ENCODE data around the gene ABCA9.
A peak's percentile ranks its signal among the peaks of the same experiment; 100 is the strongest.

Gene ABCA9

GRCh38 chr17:69060822-69061221, at the start of gene ABCA9:
Gene ABCA9 (minus strand): TSS chr17:69060927. CDS start chr17:69051126, 9,801 bp downstream.
- peak within 1 kb of the TSS; percentile 46 for H3K4me3 ChIP-seq
- no peak for TF ChIP-seq FOXP2 (optimal IDR thresholded peaks at IDR 0.05; ENCODE audit: control extremely low read depth, extremely low read length, insufficient read depth)
- TF ChIP-seq EZH2 (IDR thresholded peaks at IDR 0.05), result no peak
- TF ChIP-seq POLR2AphosphoS5 (IDR thresholded peaks at IDR 0.05; ENCODE audit: borderline replicate concordance, low read depth, low read length), result no peak
- H3K27ac ChIP-seq, result peak within 1 kb of the TSS; percentile 47
- no peaks in the 10 kb centered on the region for H3K36me3 ChIP-seq (ENCODE audit: insufficient read depth, low read length)
- no peaks in the 10 kb centered on the region; the same call in 1 of the 2 replicates for H3K9me3 ChIP-seq (ENCODE audit: low read depth, low read length)
- H3K9ac ChIP-seq (ENCODE audit: insufficient read length), result no peak within 1 kb of the TSS
- no peak for DNase-seq (ENCODE audit: low read depth, low spot score)

GRCh38 chr17:69105907-69106730, 45.4 kb upstream of the ABCA9 start:
- no peak for DNase-seq (ENCODE audit: low read depth, low spot score)
- no peak overlapping the region for H3K27ac ChIP-seq
- no peaks in the 10 kb centered on the region for H3K9me3 ChIP-seq (ENCODE audit: low read depth, low read length)
- no peak overlapping the region for H3K9ac ChIP-seq (ENCODE audit: insufficient read length)
- H3K36me3 ChIP-seq (ENCODE audit: insufficient read depth, low read length), result no peaks in the 10 kb centered on the region
- TF ChIP-seq FOXP2 (optimal IDR thresholded peaks at IDR 0.05; ENCODE audit: control extremely low read depth, extremely low read length, insufficient read depth), result no peak
- no peak for TF ChIP-seq POLR2AphosphoS5 (IDR thresholded peaks at IDR 0.05; ENCODE audit: borderline replicate concordance, low read depth, low read length)
- no peak for TF ChIP-seq EZH2 (IDR thresholded peaks at IDR 0.05)
- no peak overlapping the region for H3K4me3 ChIP-seq

GRCh38 chr17:69103557-69104233, 43.0 kb upstream of the ABCA9 start:
- Histone ChIP-seq H3K36me3 (ENCODE audit: insufficient read depth, low read length) (no peaks in the 10 kb centered on the region), H3K4me3 (no peak overlapping the region), H3K9ac (ENCODE audit: insufficient read length) (no peak overlapping the region), H3K27ac (no peak overlapping the region), H3K9me3 (ENCODE audit: low read depth, low read length) (no peaks in the 10 kb centered on the region)
- TF ChIP-seq POLR2AphosphoS5 (IDR thresholded peaks at IDR 0.05; ENCODE audit: borderline replicate concordance, low read depth, low read length) (no peak), EZH2 (IDR thresholded peaks at IDR 0.05) (no peak), FOXP2 (optimal IDR thresholded peaks at IDR 0.05; ENCODE audit: control extremely low read depth, extremely low read length, insufficient read depth) (no peak)
- no peak for DNase-seq (ENCODE audit: low read depth, low spot score)

GRCh38 chr17:69098625-69099024, 37.9 kb upstream of the ABCA9 start:
- Histone ChIP-seq H3K4me3 (no peak overlapping the region), H3K9me3 (ENCODE audit: low read depth, low read length) (no peaks in the 10 kb centered on the region), H3K27ac (no peak overlapping the region), H3K36me3 (ENCODE audit: insufficient read depth, low read length) (no peaks in the 10 kb centered on the region), H3K9ac (ENCODE audit: insufficient read length) (no peak overlapping the region)
- no peak for DNase-seq (ENCODE audit: low read depth, low spot score)
- TF ChIP-seq FOXP2 (optimal IDR thresholded peaks at IDR 0.05; ENCODE audit: control extremely low read depth, extremely low read length, insufficient read depth), result no peak
- no peak for TF ChIP-seq POLR2AphosphoS5 (IDR thresholded peaks at IDR 0.05; ENCODE audit: borderline replicate concordance, low read depth, low read length)
- no peak for TF ChIP-seq EZH2 (IDR thresholded peaks at IDR 0.05)

- Histone ChIP-seq H3K36me3 (ENCODE audit: insufficient read depth, low read length) (no peaks in the 10 kb centered on the region), H3K4me3 (no peak overlapping the region), H3K9ac (ENCODE audit: insufficient read length) (no peak overlapping the region), H3K9me3 (ENCODE audit: low read depth, low read length) (no peaks in the 10 kb centered on the region), H3K27ac (no peak overlapping the region)
- DNase-seq (ENCODE audit: low read depth, low spot score), result no peak
- no peak for TF ChIP-seq FOXP2 (optimal IDR thresholded peaks at IDR 0.05; ENCODE audit: control extremely low read depth, extremely low read length, insufficient read depth)
- no peak for TF ChIP-seq POLR2AphosphoS5 (IDR thresholded peaks at IDR 0.05; ENCODE audit: borderline replicate concordance, low read depth, low read length)
- TF ChIP-seq EZH2 (IDR thresholded peaks at IDR 0.05), result no peak
Measured at GRCh38 chr17:69096541-69096940, 35.8 kb upstream of the ABCA9 start.

- no peak overlapping the region for H3K27ac ChIP-seq
- no peak overlapping the region for H3K9ac ChIP-seq (ENCODE audit: insufficient read length)
- no peaks in the 10 kb centered on the region for H3K9me3 ChIP-seq (ENCODE audit: low read depth, low read length)
- no peak overlapping the region for H3K4me3 ChIP-seq
- DNase-seq (ENCODE audit: low read depth, low spot score), result no peak
- no peaks in the 10 kb centered on the region for H3K36me3 ChIP-seq (ENCODE audit: insufficient read depth, low read length)
- TF ChIP-seq EZH2 (IDR thresholded peaks at IDR 0.05) (no peak), POLR2AphosphoS5 (IDR thresholded peaks at IDR 0.05; ENCODE audit: borderline replicate concordance, low read depth, low read length) (no peak), FOXP2 (optimal IDR thresholded peaks at IDR 0.05; ENCODE audit: control extremely low read depth, extremely low read length, insufficient read depth) (no peak)
Measured at GRCh38 chr17:69093995-69094394, 33.3 kb upstream of the ABCA9 start.

GRCh38 chr17:69093279-69093789, 32.6 kb upstream of the ABCA9 start:
- DNase-seq (ENCODE audit: low read depth, low spot score), result no peak
- no peak overlapping the region for H3K27ac ChIP-seq
- H3K4me3 ChIP-seq, result no peak overlapping the region
- no peak overlapping the region for H3K9ac ChIP-seq (ENCODE audit: insufficient read length)
- TF ChIP-seq POLR2AphosphoS5 (IDR thresholded peaks at IDR 0.05; ENCODE audit: borderline replicate concordance, low read depth, low read length) (no peak), FOXP2 (optimal IDR thresholded peaks at IDR 0.05; ENCODE audit: control extremely low read depth, extremely low read length, insufficient read depth) (no peak), EZH2 (IDR thresholded peaks at IDR 0.05) (no peak)
- H3K9me3 ChIP-seq (ENCODE audit: low read depth, low read length), result no peaks in the 10 kb centered on the region
- no peaks in the 10 kb centered on the region for H3K36me3 ChIP-seq (ENCODE audit: insufficient read depth, low read length)

GRCh38 chr17:69090365-69090764, 29.6 kb upstream of the ABCA9 start:
- H3K9ac ChIP-seq (ENCODE audit: insufficient read length), result no peak overlapping the region
- TF ChIP-seq FOXP2 (optimal IDR thresholded peaks at IDR 0.05; ENCODE audit: control extremely low read depth, extremely low read length, insufficient read depth) (no peak), EZH2 (IDR thresholded peaks at IDR 0.05) (no peak), POLR2AphosphoS5 (IDR thresholded peaks at IDR 0.05; ENCODE audit: borderline replicate concordance, low read depth, low read length) (no peak)

More at GRCh38 chr17:69090365-69090764, 29.6 kb upstream of the ABCA9 start:
- Histone ChIP-seq H3K4me3 (no peak overlapping the region), H3K36me3 (ENCODE audit: insufficient read depth, low read length) (no peaks in the 10 kb centered on the region), H3K27ac (no peak overlapping the region), H3K9me3 (ENCODE audit: low read depth, low read length) (no peaks in the 10 kb centered on the region)
- DNase-seq (ENCODE audit: low read depth, low spot score), result no peak

Measured in SK-N-MC (cell line).